ENCODE measurements around the gene NVL. TPM values are rescaled to one million over a fixed set of nuclear protein-coding genes. Genes with fewer than 3 reads are reported as not detected.

Gene NVL
- total RNA-seq, 4 donors from 2014 or later: 15.5 to 41.1 (median 28.3) TPM

GRCh38 chr1:224298346-224299330 lies 31.3 kb downstream of the NVL start:
- no peaks in the 10 kb centered on the region for H3K27me3 ChIP-seq
- TF ChIP-seq EP300 (IDR thresholded peaks at IDR 0.05) (no peak), POLR2A (IDR thresholded peaks at IDR 0.05) (no peak), CTCF (IDR thresholded peaks at IDR 0.05) (no peak)
- H3K4me1 ChIP-seq: no peaks in the 10 kb centered on the region
- no peak for DNase-seq (ENCODE audit: low spot score in 2 of 2)
- peaks cover 2 to 100% (median 18%) of the 10 kb centered on the region in 3 donors for H3K36me3 ChIP-seq
- WGBS, 2 donors: 87 to 88% methylated on average over 8 of the region's 8 CpGs
- no peak overlapping the region for H3K4me3 ChIP-seq
- no peaks in the 10 kb centered on the region for H3K9me3 ChIP-seq
- H3K27ac ChIP-seq: no peak overlapping the region

DNA sequence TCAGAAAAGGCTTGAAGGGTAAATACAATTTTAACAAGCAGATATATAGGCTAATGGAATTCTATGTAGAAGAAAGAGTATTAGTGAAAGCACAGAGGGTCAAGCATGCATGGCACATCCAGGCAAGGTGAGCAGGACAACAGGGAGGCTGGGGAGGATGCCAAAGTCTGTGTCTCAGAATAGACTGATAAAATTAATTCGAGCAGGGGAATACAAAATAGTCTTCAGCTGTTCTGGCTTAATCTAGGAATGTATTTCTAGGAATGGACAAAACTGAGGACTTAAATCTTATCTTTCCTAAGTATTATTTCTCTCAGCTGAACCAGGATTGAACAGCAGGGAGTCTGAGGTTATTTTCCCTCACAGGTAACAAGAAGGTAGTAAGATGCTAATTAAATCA lies 35.2 kb downstream of the NVL start:
- no peak for TF ChIP-seq CTCF (IDR thresholded peaks at IDR 0.05)
- peaks cover 2 to 100% (median 13%) of the 10 kb centered on the region in 3 donors for H3K36me3 ChIP-seq
- no peaks in the 10 kb centered on the region for H3K9me3 ChIP-seq
- no peak overlapping the region for H3K27ac ChIP-seq
- no peaks in the 10 kb centered on the region for H3K27me3 ChIP-seq
- no peak overlapping the region for H3K4me3 ChIP-seq
- 83 to 89% methylated on average over 1 of the region's 1 CpG for WGBS, 2 donors
- DNase-seq (ENCODE audit: low spot score in 2 of 2): no peak
- H3K4me1 ChIP-seq: no peaks in the 10 kb centered on the region

DNA sequence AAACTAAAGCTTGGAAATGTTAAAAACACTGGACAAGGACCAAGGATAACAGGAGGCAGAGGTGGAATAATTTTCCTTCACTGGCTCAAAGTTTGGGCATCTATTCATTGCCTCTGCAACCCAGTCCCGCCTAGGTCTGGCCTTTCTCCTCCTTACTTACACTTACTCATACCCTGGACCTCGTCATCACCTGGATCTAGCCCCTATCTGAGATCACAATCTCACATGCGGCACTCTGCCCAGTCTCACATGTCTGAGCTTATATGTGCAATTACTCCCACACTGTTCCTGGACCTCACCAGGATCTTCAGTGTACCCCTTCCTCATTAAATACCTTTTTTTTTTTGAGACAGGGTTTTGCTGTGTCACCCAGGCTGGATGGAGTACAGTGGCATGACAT lies 37.6 kb downstream of the NVL start:
- Histone ChIP-seq H3K4me3 (no peak overlapping the region), H3K9me3 (no peaks in the 10 kb centered on the region), H3K36me3 (peaks cover 2 to 95% (median 11%) of the 10 kb centered on the region in 3 donors), H3K27me3 (no peaks in the 10 kb centered on the region), H3K4me1 (peaks cover 0 to 5% (median 0%) of the 10 kb centered on the region in 4 donors), H3K27ac (no peak overlapping the region)
- DNase-seq (ENCODE audit: low spot score in 2 of 2): no peak
- WGBS, 2 donors: 88 to 96% methylated on average over 3 of the region's 3 CpGs
- no peak for TF ChIP-seq CTCF (IDR thresholded peaks at IDR 0.05)
- TF ChIP-seq EP300 (IDR thresholded peaks at IDR 0.05): no peak
- TF ChIP-seq POLR2A (IDR thresholded peaks at IDR 0.05): no peak

GRCh38 chr1:224289396-224289795 lies 40.6 kb downstream of the NVL start:
- TF ChIP-seq POLR2A (IDR thresholded peaks at IDR 0.05) (no peak), CTCF (IDR thresholded peaks at IDR 0.05) (no peak), EP300 (IDR thresholded peaks at IDR 0.05) (no peak)
- peaks cover 0 to 5% (median 0%) of the 10 kb centered on the region in 4 donors for H3K4me1 ChIP-seq
- peaks cover 2 to 95% (median 11%) of the 10 kb centered on the region in 3 donors for H3K36me3 ChIP-seq
- 76 to 90% methylated on average over 1 of the region's 1 CpG for WGBS, 2 donors
- DNase-seq (ENCODE audit: low spot score in 2 of 2): no peak
- no peak overlapping the region for H3K27ac ChIP-seq
- H3K4me3 ChIP-seq: no peak overlapping the region
- H3K27me3 ChIP-seq: no peaks in the 10 kb centered on the region
- no peaks in the 10 kb centered on the region for H3K9me3 ChIP-seq

DNA sequence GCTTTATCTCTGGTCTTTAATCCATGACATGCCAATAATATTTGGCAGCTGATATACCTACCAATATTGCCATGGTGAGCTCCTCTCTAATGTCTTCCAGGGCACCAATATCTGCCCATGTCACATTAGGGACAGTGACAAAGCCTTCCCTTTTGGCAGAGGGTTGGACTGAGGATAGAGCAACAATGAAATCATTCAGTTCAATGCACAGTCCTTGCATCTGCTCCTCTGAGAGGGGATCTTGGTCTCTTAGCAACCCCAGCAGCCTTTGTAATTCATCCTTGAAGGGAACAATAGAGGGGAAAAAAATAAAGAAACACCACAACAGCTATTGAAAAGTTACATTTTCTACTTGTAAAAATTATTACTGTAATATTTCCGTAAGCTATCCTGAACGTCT lies 42.3 kb downstream of the NVL start:
- Histone ChIP-seq H3K27ac (no peak overlapping the region), H3K27me3 (no peaks in the 10 kb centered on the region), H3K9me3 (no peaks in the 10 kb centered on the region), H3K4me3 (no peak overlapping the region), H3K36me3 (peaks cover 0 to 92% (median 0%) of the 10 kb centered on the region in 3 donors), H3K4me1 (peaks cover 0 to 5% (median 0%) of the 10 kb centered on the region in 4 donors)
- no peak for DNase-seq (ENCODE audit: low spot score in 2 of 2)
- no peak for TF ChIP-seq EP300 (IDR thresholded peaks at IDR 0.05)
- TF ChIP-seq POLR2A (IDR thresholded peaks at IDR 0.05): no peak
- TF ChIP-seq CTCF (IDR thresholded peaks at IDR 0.05): no peak
- 50 to 51% methylated on average over 2 of the region's 2 CpGs for WGBS, 2 donors
